Endothelial cell of umbilical vein (primary cell): ENCODE measurements around the gene AFG1L. TPM values are rescaled to one million over a fixed set of nuclear protein-coding genes. Genes with fewer than 3 reads are reported as not detected.
A peak's percentile ranks its signal among the peaks of the same experiment; 100 is the strongest.

Experiments
- BruUV-seq: library from RNA; stranded (reverse); fragments of 400-500 nt; replicated peaks from 2 replicates; lab custom pipeline; 2021; lab: Mats Ljungman, UMichigan
- CTCF ChIA-PET: fragments of 300-600, 350-600 bp; sonication (Branson Sonifier 250); formaldehyde crosslinking; loops from one replicate; lab custom pipeline; 2021; ENCODE audit warnings: antibody characterized with exemption, inconsistent platforms; lab: Charles Lee
- POLR2A ChIA-PET: fragments of 300-600, 350-600 bp; sonication (Branson Sonifier 250); formaldehyde crosslinking; loops from one replicate; lab custom pipeline; 2021; ENCODE audit warnings: antibody characterized with exemption, inconsistent platforms; lab: Charles Lee
- DNase-seq: peaks from one replicate; pipeline ENCODE4 v3.0.0-alpha.2; 2011; ENCODE audit warnings: low read depth, low spot score
- FAIRE-seq: peaks from 2 replicates; lab custom pipeline; 2011; peaks lifted over from hg19 to GRCh38; lab: Jason Lieb, UNC
- H2AFZ ChIP-seq: 2 replicates; pipeline ENCODE4 v1.6.0; 2012; ENCODE audit warnings: low read depth, low read length, control low read depth, inconsistent platforms
- H3K27ac ChIP-seq: 2 replicates; pipeline ENCODE4 v1.5.1; 2011; ENCODE audit warnings: low read depth, mild to moderate bottlenecking, control low read depth, low read length, moderate library complexity; ENCODE audit not compliant: insufficient read depth
- H3K27me3 ChIP-seq, 2 experiments: 2 replicates each; pipeline versions ENCODE4 v1.6.0 to v1.6.1; 2011; ENCODE audit warnings: low read length in 2 of 2, mixed read lengths in 1 of 2; ENCODE audit not compliant: control insufficient read depth in 2 of 2, insufficient read depth in 2 of 2
- H3K36me3 ChIP-seq, 2 experiments: 2 replicates in 1 of 2; 3 replicates in 1 of 2; pipeline ENCODE4 v1.5.1; 2011; ENCODE audit warnings: low read length in 2 of 2, mild to moderate bottlenecking in 1 of 2, moderate library complexity in 1 of 2; ENCODE audit not compliant: control insufficient read depth in 2 of 2, insufficient read depth in 2 of 2; ENCODE audit errors: extremely low read depth in 1 of 2
- H3K4me1 ChIP-seq: 3 replicates; pipeline ENCODE4 v1.5.1; 2011; ENCODE audit warnings: mild to moderate bottlenecking, low read length; ENCODE audit not compliant: control insufficient read depth, insufficient read depth; ENCODE audit errors: extremely low read depth
- H3K4me2 ChIP-seq: 2 replicates; pipeline ENCODE4 v1.6.1; 2011; ENCODE audit warnings: low read length, control low read depth, mixed read lengths; ENCODE audit not compliant: insufficient read depth
- H3K4me3 ChIP-seq, 3 experiments: fragments of 200-600 bp in 1 of 3; sonication (generic), shearing (Covaris generic) in 1 of 3; replicated peaks in 1 of 3; 2 replicates each; pipeline ENCODE4 v1.5.1; 2011 to 2016; ENCODE audit warnings: control low read depth in 3 of 3, low read length in 3 of 3, mild to moderate bottlenecking in 2 of 3, inconsistent platforms in 1 of 3, low read depth in 1 of 3, moderate library complexity in 1 of 3; ENCODE audit not compliant: insufficient read depth in 1 of 3
- H3K79me2 ChIP-seq: 2 replicates; pipeline ENCODE4 v1.6.0; 2012; ENCODE audit warnings: low read length, inconsistent platforms; ENCODE audit not compliant: control insufficient read depth, insufficient read depth
- H3K9ac ChIP-seq: replicated peaks from 2 replicates; pipeline ENCODE3; 2011; ENCODE audit warnings: low read length, control low read depth; ENCODE audit not compliant: insufficient read depth; ENCODE audit errors: extremely low read depth
- H3K9me1 ChIP-seq: replicated peaks from 3 replicates; pipeline ENCODE4 v1.6.0; 2011; ENCODE audit warnings: mild to moderate bottlenecking, low read length; ENCODE audit not compliant: control insufficient read depth, insufficient read depth; ENCODE audit errors: extremely low read depth
- H3K9me3 ChIP-seq: replicated peaks from 2 replicates; pipeline ENCODE4 v1.5.1; 2012; ENCODE audit warnings: low read length, inconsistent platforms; ENCODE audit not compliant: control insufficient read depth, insufficient read depth
- H4K20me1 ChIP-seq: replicated peaks from 2 replicates; pipeline ENCODE3; 2011; ENCODE audit warnings: mild to moderate bottlenecking, low read length; ENCODE audit not compliant: control insufficient read depth, insufficient read depth; ENCODE audit errors: extremely low read depth
- EZH2 ChIP-seq: IDR thresholded peaks from 2 replicates; pipeline ENCODE4 v1.6.1; 2012; ENCODE audit warnings: borderline replicate concordance, low read depth, mild to moderate bottlenecking, moderate library complexity, low read length, inconsistent platforms; ENCODE audit not compliant: severe bottlenecking
- FOS ChIP-seq: IDR thresholded peaks from 2 replicates; pipeline ENCODE4 v1.6.1; 2011; ENCODE audit warnings: mild to moderate bottlenecking, low read length, moderate library complexity, borderline replicate concordance; ENCODE audit not compliant: insufficient read depth
- GATA2 ChIP-seq: IDR thresholded peaks from 2 replicates; pipeline ENCODE4 v1.7.0; 2011; ENCODE audit warnings: low read depth, mild to moderate bottlenecking, moderate library complexity, mixed read lengths, low read length; ENCODE audit not compliant: insufficient read length, insufficient read depth
- JUN ChIP-seq: IDR thresholded peaks from 2 replicates; pipeline ENCODE4 v1.6.1; 2011; ENCODE audit warnings: borderline replicate concordance, low read depth; ENCODE audit not compliant: insufficient read length, insufficient read depth
- MYC ChIP-seq: IDR thresholded peaks from one replicate; pipeline ENCODE4 v1.6.1; 2011; ENCODE audit warnings: mild to moderate bottlenecking, low read depth, low read length
- POLR2A ChIP-seq: IDR thresholded peaks from 2 replicates; pipeline ENCODE4 v1.6.1; 2012; ENCODE audit warnings: low read depth, mild to moderate bottlenecking, control low read depth, low read length
- POLR2AphosphoS5 ChIP-seq: IDR thresholded peaks from 2 replicates; pipeline ENCODE4 v1.6.1; 2012; ENCODE audit warnings: low read depth, mild to moderate bottlenecking, control low read depth, low read length, moderate library complexity; ENCODE audit not compliant: insufficient read depth
- dilution Hi-C: fragments of 300-500 bp; cut with MboI; formaldehyde crosslinking; loops from one replicate; pipeline ENCODE4 v1.15.0; 2019; ENCODE audit warnings: low sequenced_read_pairs; ENCODE audit not compliant: extremely low pct_ligation_motif_present
- intact Hi-C: fragments of 100-400 bp; cut with micrococcal nuclease; formaldehyde crosslinking; loops from one replicate; pipeline ENCODE4 v1.10.0; 2022
- polyA plus RNA-seq, 4 experiments: library from polyadenylated mRNA; depleted of rRNA in 3 of 4; stranded (reverse) in 3 of 4; unstranded in 1 of 4; fragments of >200 nt; gene quantifications; 2 replicates each; pipeline versions ENCODE4 v1.2.1 to v1.2.3, GENCODE V29; 2011 to 2012; ENCODE audit warnings: missing spikeins in 1 of 4
- total RNA-seq: library from RNA; stranded (reverse); gene quantifications from 2 replicates; pipeline ENCODE4 v1.2.3, GENCODE V29; 2021
- TF ChIP-seq, protein P1 (sequence below): IDR thresholded peaks from 2 replicates; pipeline ENCODE4 v1.6.1; 2011; ENCODE audit not compliant: insufficient read depth, insufficient read length
- TF ChIP-seq, protein P2 (sequence below), 2 donors: IDR thresholded peaks; 1 replicate in 1 of 2; 2 replicates in 1 of 2; pipeline ENCODE4 v1.5.1; 2011; ENCODE audit warnings: low read length in 2 of 2, mild to moderate bottlenecking in 2 of 2, moderate library complexity in 2 of 2, control low read depth in 1 of 2, inconsistent platforms in 1 of 2, low read depth in 1 of 2; ENCODE audit not compliant: insufficient read depth in 1 of 2; ENCODE audit errors: extremely low read depth in 1 of 2

Gene AFG1L
- total and polyA plus RNA-seq, 2 donors (not counting 3 experiments of a cell fraction or from before 2014, with no cell fraction given) = 1.0 to 6.2 TPM

DNA sequence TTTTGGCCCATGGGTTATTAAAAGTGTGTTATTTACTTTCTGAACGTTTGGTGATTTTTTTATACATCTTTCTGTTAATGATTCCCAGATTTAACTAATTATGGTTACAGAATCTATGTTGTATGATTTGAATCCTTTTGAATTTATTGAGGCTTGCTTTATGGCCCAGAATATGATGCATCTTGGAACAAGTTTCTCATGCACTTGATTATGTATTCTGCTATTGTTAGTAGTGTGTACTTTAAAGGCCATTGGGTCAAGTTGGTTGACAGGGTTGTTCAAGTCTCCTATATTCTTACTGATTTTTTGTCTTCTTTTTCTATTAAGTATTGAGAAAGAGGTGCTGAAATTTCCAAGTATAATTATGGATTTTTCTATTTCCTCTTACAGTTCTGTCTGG, 160.8 kb downstream of the AFG1L start:
- Histone ChIP-seq H3K27me3 (no peaks in the 10 kb centered on the region), H3K36me3 (no peaks in the 10 kb centered on the region), H3K27ac (no peak overlapping the region), H3K79me2 (no peaks in the 10 kb centered on the region), H3K4me3 (no peak overlapping the region), H3K4me2 (no peak overlapping the region), H3K9me1 (no peaks in the 10 kb centered on the region), H2AFZ (no peak overlapping the region), H3K9me3 (no peaks in the 10 kb centered on the region), H4K20me1 (no peaks in the 10 kb centered on the region), H3K4me1 (peaks cover 29% of the 10 kb centered on the region), H3K9ac (no peak overlapping the region)
- no peak for FAIRE-seq
- BruUV-seq = no TSS peak
- TF ChIP-seq FOS (no peak), POLR2A (no peak)
- DNase-seq = no peak
- intact Hi-C loops = no loop called here
- ChIA-PET POLR2A (no interaction called here), CTCF (no interaction called here)
- dilution Hi-C loops = no loop called here

DNA sequence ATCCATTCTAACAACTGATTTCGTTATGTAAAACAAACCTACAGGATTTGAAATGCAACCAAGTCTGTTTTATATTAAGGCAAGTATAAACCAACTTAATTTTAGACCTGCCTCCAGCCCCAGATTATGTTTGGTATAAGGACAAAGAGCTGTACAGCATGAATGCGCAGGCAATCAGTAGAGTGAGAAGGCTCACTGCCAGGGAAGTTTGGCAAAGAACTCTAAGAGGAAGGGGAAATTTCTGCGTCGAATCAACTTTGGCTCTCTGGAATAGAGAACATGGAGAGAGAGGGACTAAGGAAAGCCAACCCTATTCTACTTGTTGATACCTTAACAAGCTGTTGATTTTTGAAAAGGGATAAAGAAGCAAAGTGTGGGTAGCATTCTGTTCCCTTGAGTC, 168.9 kb downstream of the AFG1L start:
- TF ChIP-seq EZH2 (no peak), MYC (no peak), FOS (no peak), JUN (no peak), POLR2AphosphoS5 (no peak), GATA2 (no peak), POLR2A (no peak)
- TF ChIP-seq, protein P1, sequence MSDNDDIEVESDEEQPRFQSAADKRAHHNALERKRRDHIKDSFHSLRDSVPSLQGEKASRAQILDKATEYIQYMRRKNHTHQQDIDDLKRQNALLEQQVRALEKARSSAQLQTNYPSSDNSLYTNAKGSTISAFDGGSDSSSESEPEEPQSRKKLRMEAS = no peak
- TF ChIP-seq, protein P2, sequence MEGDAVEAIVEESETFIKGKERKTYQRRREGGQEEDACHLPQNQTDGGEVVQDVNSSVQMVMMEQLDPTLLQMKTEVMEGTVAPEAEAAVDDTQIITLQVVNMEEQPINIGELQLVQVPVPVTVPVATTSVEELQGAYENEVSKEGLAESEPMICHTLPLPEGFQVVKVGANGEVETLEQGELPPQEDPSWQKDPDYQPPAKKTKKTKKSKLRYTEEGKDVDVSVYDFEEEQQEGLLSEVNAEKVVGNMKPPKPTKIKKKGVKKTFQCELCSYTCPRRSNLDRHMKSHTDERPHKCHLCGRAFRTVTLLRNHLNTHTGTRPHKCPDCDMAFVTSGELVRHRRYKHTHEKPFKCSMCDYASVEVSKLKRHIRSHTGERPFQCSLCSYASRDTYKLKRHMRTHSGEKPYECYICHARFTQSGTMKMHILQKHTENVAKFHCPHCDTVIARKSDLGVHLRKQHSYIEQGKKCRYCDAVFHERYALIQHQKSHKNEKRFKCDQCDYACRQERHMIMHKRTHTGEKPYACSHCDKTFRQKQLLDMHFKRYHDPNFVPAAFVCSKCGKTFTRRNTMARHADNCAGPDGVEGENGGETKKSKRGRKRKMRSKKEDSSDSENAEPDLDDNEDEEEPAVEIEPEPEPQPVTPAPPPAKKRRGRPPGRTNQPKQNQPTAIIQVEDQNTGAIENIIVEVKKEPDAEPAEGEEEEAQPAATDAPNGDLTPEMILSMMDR (IDR thresholded peaks at IDR 0.05; ENCODE audit: extremely low read depth in 1 of 2, insufficient read depth in 1 of 2, low read depth in 1 of 2, low read length in 2 of 2) = no peak
- ChIA-PET CTCF (interaction anchor here (0.9 to 3.1 kb wide), 6 partner anchors 10 to 213 kb away, joined by 3 to 23 read pairs (median 4); no protein-coding TSS in a partner anchor), POLR2A (no interaction called here)
- no peak for FAIRE-seq
- H3K79me2 ChIP-seq = no peaks in the 10 kb centered on the region
- no peaks in the 10 kb centered on the region for H3K36me3 ChIP-seq
- no peaks in the 10 kb centered on the region for H3K9me3 ChIP-seq
- no peaks in the 10 kb centered on the region for H3K27me3 ChIP-seq
- intact Hi-C loops = no loop called here
- no peak overlapping the region for H2AFZ ChIP-seq
- no peak overlapping the region for H3K4me3 ChIP-seq
- no TSS peak for BruUV-seq
- H4K20me1 ChIP-seq = no peaks in the 10 kb centered on the region
- dilution Hi-C loops = no loop called here
- H3K27ac ChIP-seq = no peak overlapping the region
- peak; percentile 82 for DNase-seq
- H3K4me1 ChIP-seq = peaks cover 4% of the 10 kb centered on the region
- no peaks in the 10 kb centered on the region for H3K9me1 ChIP-seq
- H3K9ac ChIP-seq = no peak overlapping the region
- no peak overlapping the region for H3K4me2 ChIP-seq
